Measurements from ENCODE around the gene NOXO1. TPM values are rescaled to one million over a fixed set of nuclear protein-coding genes. Genes with fewer than 3 reads are reported as not detected.

NOXO1 gene
- total RNA-seq, 1 experiment from 2014 or later = 3.4 TPM

DNA sequence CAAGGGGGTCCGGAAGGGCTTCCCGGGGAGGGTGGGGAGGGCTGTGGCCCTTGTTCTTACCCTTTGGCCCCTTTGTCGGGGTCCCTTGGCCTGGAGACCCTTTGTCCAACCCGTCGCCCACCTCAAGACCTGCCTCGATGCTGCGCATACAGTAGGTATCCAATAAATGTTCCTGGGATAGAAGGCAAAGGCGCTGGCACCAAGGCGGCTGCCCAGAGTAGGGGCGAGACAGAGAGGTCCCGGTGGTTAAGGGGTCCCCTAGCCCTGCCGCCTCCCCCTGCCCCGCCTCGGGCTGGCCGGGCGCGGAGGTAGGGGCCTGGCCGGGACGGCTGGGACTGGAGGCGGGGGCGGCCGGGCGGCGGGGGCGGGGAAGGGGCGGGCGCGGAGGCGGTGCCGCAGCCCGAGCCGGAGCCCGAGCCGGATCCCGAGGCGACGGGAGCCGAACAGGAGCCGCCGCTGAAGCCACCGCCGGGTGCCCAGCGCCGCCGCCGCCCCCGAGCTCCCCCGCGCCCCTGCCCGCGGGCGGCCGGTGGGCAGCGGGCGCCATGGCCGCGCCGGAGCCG is 45.3 kb upstream of the NOXO1 start, which contains the start of gene NHERF2:
NHERF2 (plus strand) TSS at position 442 of the 563 bp plus-strand sequence; CDS start at position 546, 104 bp downstream.
- peaks cover 29% of the 10 kb centered on the region for H3K79me2 ChIP-seq (ENCODE audit: low read length)
- H3K27ac ChIP-seq (ENCODE audit: low read length) = peak within 1 kb of the TSS; percentile 56
- peak within 1 kb of the TSS; percentile 87 for H3K4me3 ChIP-seq (ENCODE audit: low read length)

GRCh38 chr16:2025878-2026460 is 44.7 kb upstream of the NOXO1 start:
- ATAC-seq = no peak
- no peaks in the 10 kb centered on the region for H4K20me1 ChIP-seq (ENCODE audit: low read length)
- no peak overlapping the region for H2AFZ ChIP-seq (ENCODE audit: low read length)
- BruUV-seq (replicated peaks) = TSS peak; percentile 42
- H3K4me1 ChIP-seq (ENCODE audit: insufficient read depth, low read length) = peaks cover 21% of the 10 kb centered on the region
- peak overlapping the region; percentile 59; the same call in 1 of the 2 replicates for H3K4me3 ChIP-seq (ENCODE audit: low read length)
- no peaks in the 10 kb centered on the region for H3K36me3 ChIP-seq (ENCODE audit: low read depth, low read length)
- H3K9ac ChIP-seq (ENCODE audit: low read length) = 0 out of 2 replicates have a peak overlapping the region, but pooled peaks have one; percentile 27
- no peaks in the 10 kb centered on the region for H3K27me3 ChIP-seq (ENCODE audit: low read length)
- ChIA-PET POLR2A (ENCODE audit: unreplicated experiment) (interaction anchor here (0.5 kb wide), 1 partner anchor 60 kb away, joined by 3 read pairs; no protein-coding TSS in a partner anchor), CTCF (no interaction called here)
- no peaks in the 10 kb centered on the region for H3K9me3 ChIP-seq (ENCODE audit: low read length)
- H3K79me2 ChIP-seq (ENCODE audit: low read length) = peaks cover 29% of the 10 kb centered on the region
- H3K27ac ChIP-seq (ENCODE audit: low read length) = no peak overlapping the region
- no peaks in the 10 kb centered on the region for H3F3A ChIP-seq (ENCODE audit: low read length, unreplicated experiment)
- intact Hi-C loops (cut with micrococcal nuclease) = no loop called here
- no peaks in the 10 kb centered on the region for H3K9me2 ChIP-seq (replicated peaks; ENCODE audit: low read length)
- TF ChIP-seq CTCF (conservative IDR thresholded peaks at IDR 0.05; ENCODE audit: low read depth, low read length) = no peak
- TF ChIP-seq EZH2 (IDR thresholded peaks at IDR 0.05; ENCODE audit: low read length, unreplicated experiment) = no peak
- TF ChIP-seq EZH2phosphoT487 (IDR thresholded peaks at IDR 0.05; ENCODE audit: borderline replicate concordance, low read length) = no peak
- DNase-seq = no peak
- H3K4me2 ChIP-seq (ENCODE audit: low read length) = peak overlapping the region; percentile 71

More for the DNA sequence above, 45.3 kb upstream of the NOXO1 start, which contains the start of gene NHERF2:
- no peaks in the 10 kb centered on the region for H4K20me1 ChIP-seq (ENCODE audit: low read length)
- no peaks in the 10 kb centered on the region for H3K9me3 ChIP-seq (ENCODE audit: low read length)
- no peaks in the 10 kb centered on the region for H3K27me3 ChIP-seq (ENCODE audit: low read length)
- ChIA-PET POLR2A (ENCODE audit: unreplicated experiment) (no interaction called here), CTCF (interaction anchor here (1.5 kb wide), 1 partner anchor 23 kb away, joined by 4 read pairs; no protein-coding TSS in a partner anchor)
- TF ChIP-seq CTCF (conservative IDR thresholded peaks at IDR 0.05; ENCODE audit: low read depth, low read length) (no peak), EZH2 (IDR thresholded peaks at IDR 0.05; ENCODE audit: low read length, unreplicated experiment) (no peak), EZH2phosphoT487 (IDR thresholded peaks at IDR 0.05; ENCODE audit: borderline replicate concordance, low read length) (no peak)
- intact Hi-C loops (cut with micrococcal nuclease) = no loop called here
- no peaks in the 10 kb centered on the region for H3K9me2 ChIP-seq (replicated peaks; ENCODE audit: low read length)
- H3K4me1 ChIP-seq (ENCODE audit: insufficient read depth, low read length) = peaks cover 21% of the 10 kb centered on the region
- no peaks in the 10 kb centered on the region for H3K36me3 ChIP-seq (ENCODE audit: low read depth, low read length)
- 0 out of 2 replicates have a peak within 1 kb of the TSS, but pooled peaks have one; percentile 48 for H2AFZ ChIP-seq (ENCODE audit: low read length)
- DNase-seq (peak; percentile 37), ATAC-seq (peak; percentile 31)
- H3K9ac ChIP-seq (ENCODE audit: low read length) = peak within 1 kb of the TSS; percentile 77
- no TSS peak for BruUV-seq (replicated peaks)
- peak within 1 kb of the TSS; percentile 99 for H3K4me2 ChIP-seq (ENCODE audit: low read length)
- no peaks in the 10 kb centered on the region for H3F3A ChIP-seq (ENCODE audit: low read length, unreplicated experiment)

DNA sequence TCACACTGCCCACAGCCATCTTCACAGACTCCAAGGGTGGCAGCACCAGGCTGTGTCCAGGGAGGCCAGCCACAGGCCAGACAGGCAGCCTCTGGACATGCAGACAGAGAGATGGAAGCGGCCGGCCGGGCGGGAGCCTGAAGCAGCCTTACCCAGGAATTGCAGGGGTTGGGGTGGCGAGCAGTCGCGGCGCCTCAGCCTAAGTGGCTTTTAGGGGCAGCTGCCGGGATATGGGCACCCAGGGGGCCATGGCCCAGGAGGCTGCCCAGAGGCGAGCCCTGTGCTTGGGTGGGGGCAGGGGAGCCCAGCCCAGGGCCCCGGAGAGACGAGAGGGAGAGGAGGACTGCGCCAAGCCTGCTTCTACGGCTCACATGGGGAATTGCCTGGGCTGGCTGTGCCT is 44.0 kb upstream of the NOXO1 start:
- Histone ChIP-seq H3K4me2 (ENCODE audit: low read length) (no peak overlapping the region), H3K9me2 (replicated peaks; ENCODE audit: low read length) (no peaks in the 10 kb centered on the region), H4K20me1 (ENCODE audit: low read length) (no peaks in the 10 kb centered on the region), H3K4me3 (ENCODE audit: low read length) (no peak overlapping the region), H2AFZ (ENCODE audit: low read length) (no peak overlapping the region), H3K79me2 (ENCODE audit: low read length) (peaks cover 26% of the 10 kb centered on the region), H3K9me3 (ENCODE audit: low read length) (no peaks in the 10 kb centered on the region), H3K36me3 (ENCODE audit: low read depth, low read length) (no peaks in the 10 kb centered on the region), H3K9ac (ENCODE audit: low read length) (no peak overlapping the region), H3F3A (ENCODE audit: low read length, unreplicated experiment) (no peaks in the 10 kb centered on the region), H3K4me1 (ENCODE audit: insufficient read depth, low read length) (peaks cover 21% of the 10 kb centered on the region), H3K27ac (ENCODE audit: low read length) (no peak overlapping the region), H3K27me3 (ENCODE audit: low read length) (no peaks in the 10 kb centered on the region; the same call in 1 of the 2 replicates)
- BruUV-seq (replicated peaks) = no TSS peak
- intact Hi-C loops (cut with micrococcal nuclease) = no loop called here
- TF ChIP-seq EZH2phosphoT487 (IDR thresholded peaks at IDR 0.05; ENCODE audit: borderline replicate concordance, low read length) = no peak
- TF ChIP-seq EZH2 (IDR thresholded peaks at IDR 0.05; ENCODE audit: low read length, unreplicated experiment) = no peak
- no peak for TF ChIP-seq CTCF (conservative IDR thresholded peaks at IDR 0.05; ENCODE audit: low read depth, low read length)
- POLR2A ChIA-PET (ENCODE audit: unreplicated experiment) = interaction anchor here (0.5 kb wide), 1 partner anchor 60 kb away, joined by 3 read pairs; no protein-coding TSS in a partner anchor
- CTCF ChIA-PET = no interaction called here
- ATAC-seq (no peak), DNase-seq (no peak)

All from PC-3 (cell line).